Mesenchymal stem cell (in vitro differentiated cells and primary cell): ENCODE results near the gene ATP5MK.

Experiments used
- DNase-seq: peaks from one replicate; pipeline ENCODE4 v3.0.0-alpha.2; 2013
- H2AFZ ChIP-seq: one replicate; pipeline ENCODE4 v1.6.1; 2013; ENCODE audit warnings: low read depth, mild to moderate bottlenecking, control low read depth, inconsistent platforms, low read length, moderate library complexity
- H2AK5ac ChIP-seq: 2 replicates; pipeline ENCODE4 v1.6.1; 2013; ENCODE audit warnings: low read length, moderate library complexity, mild to moderate bottlenecking, inconsistent platforms; ENCODE audit not compliant: severe bottlenecking
- H2BK120ac ChIP-seq: one replicate; pipeline ENCODE4 v1.6.1; 2013; ENCODE audit warnings: low read depth, mild to moderate bottlenecking, inconsistent platforms, low read length, moderate library complexity
- H2BK12ac ChIP-seq, 2 experiments: one replicate each; pipeline ENCODE4 v1.6.1; 2013; ENCODE audit warnings: inconsistent platforms in 2 of 2, low read length in 2 of 2, mild to moderate bottlenecking in 2 of 2, moderate library complexity in 2 of 2, control low read depth in 1 of 2
- H2BK15ac ChIP-seq: one replicate; pipeline ENCODE4 v1.6.1; 2013; ENCODE audit warnings: mild to moderate bottlenecking, low read depth, inconsistent platforms; ENCODE audit not compliant: poor library complexity, severe bottlenecking
- H2BK5ac ChIP-seq: 2 replicates; pipeline ENCODE4 v1.6.1; 2013; ENCODE audit warnings: low read depth, mild to moderate bottlenecking, low read length, control low read depth, inconsistent platforms; ENCODE audit not compliant: poor library complexity, severe bottlenecking
- H3K14ac ChIP-seq, 2 experiments: one replicate each; pipeline ENCODE4 v1.6.1; 2013; ENCODE audit warnings: inconsistent platforms in 2 of 2, low read length in 2 of 2, control low read depth in 1 of 2, mild to moderate bottlenecking in 1 of 2, moderate library complexity in 1 of 2
- H3K18ac ChIP-seq, 2 experiments: one replicate each; pipeline ENCODE4 v1.6.1; 2013; ENCODE audit warnings: inconsistent platforms in 2 of 2, low read length in 2 of 2, control low read depth in 1 of 2, low read depth in 1 of 2, mild to moderate bottlenecking in 1 of 2
- H3K23ac ChIP-seq, 2 experiments: one replicate each; pipeline ENCODE4 v1.6.1; 2013; ENCODE audit warnings: inconsistent platforms in 2 of 2, low read length in 2 of 2, mild to moderate bottlenecking in 2 of 2, moderate library complexity in 2 of 2, control low read depth in 1 of 2
- H3K27ac ChIP-seq: 2 replicates; pipeline ENCODE4 v1.5.1; 2013; ENCODE audit warnings: mild to moderate bottlenecking, moderate library complexity, low read length, control low read depth, inconsistent platforms; ENCODE audit not compliant: poor library complexity, severe bottlenecking
- H3K27me3 ChIP-seq, 2 experiments: 2 replicates each; pipeline versions ENCODE4 v1.6.1 to v1.7.0; 2013; ENCODE audit warnings: low read length in 2 of 2, mild to moderate bottlenecking in 2 of 2, moderate library complexity in 2 of 2, control low read depth in 1 of 2, inconsistent platforms in 1 of 2; ENCODE audit not compliant: control insufficient read depth in 1 of 2, insufficient read depth in 1 of 2
- H3K36me3 ChIP-seq, 2 experiments: 2 replicates each; pipeline versions ENCODE4 v1.6.1 to v1.7.0; 2013; ENCODE audit warnings: low read length in 2 of 2, control low read depth in 1 of 2, inconsistent platforms in 1 of 2, low read depth in 1 of 2, mild to moderate bottlenecking in 1 of 2; ENCODE audit not compliant: insufficient read depth in 2 of 2, control insufficient read depth in 1 of 2
- H3K4ac ChIP-seq, 2 experiments: one replicate each; pipeline ENCODE4 v1.6.1; 2013; ENCODE audit warnings: inconsistent platforms in 2 of 2, low read length in 2 of 2, mild to moderate bottlenecking in 2 of 2, moderate library complexity in 2 of 2, control low read depth in 1 of 2, low read depth in 1 of 2
- H3K4me1 ChIP-seq: 2 replicates; pipeline ENCODE4 v1.6.1; 2013; ENCODE audit warnings: low read depth, low read length, control low read depth; ENCODE audit not compliant: control insufficient read depth, insufficient read depth
- H3K4me2 ChIP-seq: 2 replicates; pipeline ENCODE4 v1.6.1; 2013; ENCODE audit warnings: low read length, mild to moderate bottlenecking, inconsistent platforms; ENCODE audit not compliant: poor library complexity, severe bottlenecking
- H3K4me3 ChIP-seq, 2 experiments: 2 replicates each; pipeline versions ENCODE4 v1.5.1 to v1.7.0; 2013; ENCODE audit warnings: low read length in 2 of 2, mild to moderate bottlenecking in 2 of 2, control low read depth in 1 of 2, low read depth in 1 of 2; ENCODE audit not compliant: insufficient read depth in 1 of 2
- H3K79me1 ChIP-seq: replicated peaks from 2 replicates; pipeline ENCODE4 v1.6.1; 2013; ENCODE audit warnings: mild to moderate bottlenecking, control low read depth, low read length, inconsistent platforms; ENCODE audit not compliant: poor library complexity, severe bottlenecking
- H3K9ac ChIP-seq: 2 replicates; pipeline ENCODE4 v1.7.0; 2013; ENCODE audit warnings: mild to moderate bottlenecking, low read length, moderate library complexity
- H3K9me3 ChIP-seq: 2 replicates; pipeline ENCODE4 v1.7.0; 2013; ENCODE audit warnings: mild to moderate bottlenecking, low read length; ENCODE audit not compliant: control insufficient read depth
- H4K8ac ChIP-seq: one replicate; pipeline ENCODE4 v1.6.1; 2013; ENCODE audit warnings: inconsistent platforms, mild to moderate bottlenecking, low read length, moderate library complexity
- H4K91ac ChIP-seq: one replicate; pipeline ENCODE4 v1.6.1; 2013; ENCODE audit warnings: mild to moderate bottlenecking, low read length, inconsistent platforms
- WGBS: methylation state at CpG from one replicate; pipeline ENCODE4 v1.1.7; 2013; ENCODE audit warnings: mixed read lengths; 5-methylcytosine and 5-hydroxymethylcytosine counted together

ATP5MK gene

GRCh38 chr10:103350175-103350516 is 46.1 kb downstream of the ATP5MK start:
- WGBS, result 57% methylated on average over 14 of the region's 16 CpGs
- Histone ChIP-seq H3K4me3 (peak overlapping the region; percentile 81 to 86), H3K9me3 (no peaks in the 10 kb centered on the region), H3K4me1 (peaks cover 7% of the 10 kb centered on the region), H3K27me3 (no peaks in the 10 kb centered on the region), H3K9ac (peak overlapping the region; percentile 91), H2BK15ac (no peak overlapping the region), H2BK5ac (no peak overlapping the region), H3K36me3 (peaks cover 7 to 30% of the 10 kb centered on the region in 2 experiments), H3K23ac (no peak overlapping the region), H2AFZ (no peak overlapping the region), H3K4ac (no peak overlapping the region), H2BK120ac (peak overlapping the region; percentile 79), H4K91ac (no peak overlapping the region), H4K8ac (peak overlapping the region; percentile 84), H2AK5ac (no peak overlapping the region), H3K79me1 (peaks cover 4% of the 10 kb centered on the region), H3K18ac (peak overlapping the region; percentile 62 to 68), H3K4me2 (peak overlapping the region; percentile 80), H3K14ac (no peak overlapping the region), H2BK12ac (no peak overlapping the region), H3K27ac (no peak overlapping the region)
- no peak for DNase-seq
